ENCODE results near the gene VSIG1. TPM values are rescaled to one million over a fixed set of nuclear protein-coding genes. Genes with fewer than 3 reads are reported as not detected.

VSIG1 gene
- total RNA-seq, 1 experiment from 2014 or later = not detected

Other genes starting within 250 kb of the VSIG1 start
- 0.88 and 0.96 TPM in 2 replicates for gene MID2, start 219.2 kb upstream of the VSIG1 start, total RNA-seq (2014; rRNA removed; shearing (Covaris generic))
- 0.12 TPM in 1 of 2 replicates, not detected in the other for gene TEX13B, start 62.7 kb upstream of the VSIG1 start, total RNA-seq (2014; rRNA removed; shearing (Covaris generic))
- 119 TPM in 2 replicates for gene PSMD10, start 46.5 kb downstream of the VSIG1 start, total RNA-seq (2014; rRNA removed; shearing (Covaris generic))
- 11.7 and 14.9 TPM in 2 replicates for gene ATG4A, start 46.7 kb downstream of the VSIG1 start, total RNA-seq (2014; rRNA removed; shearing (Covaris generic))